Measurements from ENCODE around the gene FNDC4. TPM values are rescaled to one million over a fixed set of nuclear protein-coding genes. Genes with fewer than 3 reads are reported as not detected.

The FNDC4 gene
- total RNA-seq, 3 donors from 2014 or later (not counting 1 experiment from before 2014, with no cell fraction given): not detected

- H3K4me3 ChIP-seq (ENCODE audit: low read length): no peak within 1 kb of the TSS
- H3K27ac ChIP-seq (ENCODE audit: low read length): no peak within 1 kb of the TSS
- H3K36me3 Mint-ChIP-seq: peaks cover 10% of the 10 kb centered on the region
- peak within 1 kb of the TSS; percentile 48 to 62 for H3K27ac Mint-ChIP-seq
- no peaks in the 10 kb centered on the region for H3K27me3 Mint-ChIP-seq (ENCODE audit: low read depth in 2 of 2)
- no peaks in the 10 kb centered on the region for H3K9me3 ChIP-seq (ENCODE audit: control insufficient read depth, insufficient read depth, low read length)
- no peaks in the 10 kb centered on the region for H3K9me3 Mint-ChIP-seq
- peaks cover 37% of the 10 kb centered on the region for H3K36me3 ChIP-seq (ENCODE audit: control insufficient read depth, insufficient read depth, low read length)
- TF ChIP-seq CTCF (IDR thresholded peaks at IDR 0.05): no peak
- DNase-seq (peak; percentile 23 to 69), ATAC-seq (peak; percentile 49 to 71 (median 53))
- peaks cover 0 to 6% of the 10 kb centered on the region in 2 donors for H3K4me1 Mint-ChIP-seq
- no peaks in the 10 kb centered on the region for H3K27me3 ChIP-seq (ENCODE audit: control insufficient read depth, insufficient read depth, low read length)
- no peaks in the 10 kb centered on the region for H3K4me1 ChIP-seq (ENCODE audit: control insufficient read depth, insufficient read depth, low read length)
- intact Hi-C loops (cut with micrococcal nuclease): no loop called here
- 82% methylated on average over 80 of the region's 80 CpGs for WGBS (ENCODE audit: insufficient coverage)
- no peak within 1 kb of the TSS for H3K4me3 Mint-ChIP-seq
Measured at GRCh38 chr2:27441958-27442919, 52.8 kb downstream of the FNDC4 start, which contains the start of gene KRTCAP3. TSS of gene KRTCAP3 (plus strand) at chr2:27442381. CDS start at chr2:27442413, 32 bp downstream.

Other genes starting within 250 kb of the FNDC4 start
- gene SLC30A3, start 232.2 kb downstream of the FNDC4 start, total RNA-seq: not detected
- not detected for gene DNAJC5G, start 219.8 kb downstream of the FNDC4 start, total RNA-seq
- under 1 TPM in 2 of 3 donors, not detected in 1; 0.18 to 0.21 TPM for gene TRIM54, start 212.8 kb downstream of the FNDC4 start, total RNA-seq
- gene UCN, start 186.8 kb downstream of the FNDC4 start, total RNA-seq: 1 to 10 TPM; 1.6 to 3.6 (median 2.4) TPM
- 10 to 100 TPM; 63.9 to 75.2 (median 64.8) TPM for gene MPV17, start 172.1 kb downstream of the FNDC4 start, total RNA-seq
- gene GTF3C2, start 138.4 kb downstream of the FNDC4 start, total RNA-seq: 10 to 100 TPM; 56.1 to 68.7 (median 59.7) TPM
- 10 to 100 TPM; 35.0 to 44.5 (median 40.8) TPM for gene EIF2B4, start 124.9 kb downstream of the FNDC4 start, total RNA-seq
- 100 to 1,000 TPM in 2 of 3 donors, 10 to 100 TPM in 1; 96.3 to 107 (median 100) TPM for gene SNX17, start 124.6 kb downstream of the FNDC4 start, total RNA-seq
- gene ZNF513, start 114.5 kb downstream of the FNDC4 start, total RNA-seq: 10 to 100 TPM; 24.2 to 28.1 (median 26.1) TPM
- gene PPM1G, start 85.6 kb downstream of the FNDC4 start, total RNA-seq: 10 to 100 TPM; 63.9 to 73.8 (median 69.5) TPM
- gene NRBP1, start 66.6 kb downstream of the FNDC4 start, total RNA-seq: 100 to 1,000 TPM; 240 to 278 (median 262) TPM
- gene KRTCAP3, start 52.8 kb downstream of the FNDC4 start, total RNA-seq: 1 to 10 TPM; 4.4 to 8.4 (median 5.1) TPM
- gene IFT172, start 5.5 kb downstream of the FNDC4 start, total RNA-seq: 10 to 100 TPM; 24.8 to 35.7 (median 30.7) TPM
- not detected for gene GCKR, start 1.6 kb upstream of the FNDC4 start, total RNA-seq
- 10 to 100 TPM; 26.5 to 40.9 (median 30.6) TPM for gene ZNF512, start 87.8 kb upstream of the FNDC4 start, total RNA-seq
- under 1 TPM; 0.25 to 0.58 (median 0.42) TPM for gene CCDC121, start 133.8 kb upstream of the FNDC4 start, total RNA-seq
- 10 to 100 TPM; 31.5 to 36.1 (median 34.9) TPM for gene GPN1, start 133.8 kb upstream of the FNDC4 start, total RNA-seq
- gene SUPT7L, start 168.4 kb upstream of the FNDC4 start, total RNA-seq: 10 to 100 TPM; 52.2 to 53.7 (median 52.8) TPM
- gene SLC4A1AP, start 168.7 kb upstream of the FNDC4 start, total RNA-seq: 10 to 100 TPM; 22.0 to 26.0 (median 24.8) TPM

Measured in natural killer cell (primary cell).